Ascending aorta (tissue), 2 donors: ENCODE data around the gene TSPAN17. TPM values are rescaled to one million over a fixed set of nuclear protein-coding genes. Genes with fewer than 3 reads are reported as not detected.

Experiments
- DNase-seq, 2 donors: peaks; one replicate each; pipeline ENCODE4 v3.0.0-alpha.2; 2019; ENCODE audit warnings: low spot score in 2 of 2
- H3K27ac ChIP-seq, 2 donors: fragments of 200-600 bp; sonication (generic); one replicate each; pipeline ENCODE4 v1.5.1; 2016 to 2017; ENCODE audit warnings: mild to moderate bottlenecking in 1 of 2
- H3K27me3 ChIP-seq: fragments of 200-600 bp; sonication (generic); one replicate; pipeline ENCODE4 v1.5.1; 2017
- H3K36me3 ChIP-seq, 2 donors: fragments of 200-600 bp; sonication (generic); one replicate each; pipeline ENCODE4 v1.5.1; 2016
- H3K4me1 ChIP-seq, 2 donors: fragments of 200-600 bp; sonication (generic); one replicate each; pipeline ENCODE4 v1.5.1; 2016 to 2017; ENCODE audit warnings: mild to moderate bottlenecking in 1 of 2
- H3K4me3 ChIP-seq, 2 donors: fragments of 200-600 bp; sonication (generic); one replicate each; pipeline ENCODE4 v1.5.1; 2016 to 2017; ENCODE audit warnings: mild to moderate bottlenecking in 1 of 2
- H3K9me3 ChIP-seq, 2 donors: fragments of 200-600 bp; sonication (generic); one replicate each; pipeline ENCODE4 v1.5.1; 2016
- CTCF ChIP-seq, 3 experiments: fragments of 200-600 bp in 2 of 3; fragments of 450-650 bp in 1 of 3; sonication (generic) in 2 of 3; IDR thresholded peaks; one replicate each; pipeline ENCODE4 v1.5.1; 2016 to 2019; ENCODE audit warnings: antibody characterized with exemption in 3 of 3, mild to moderate bottlenecking in 1 of 3, moderate library complexity in 1 of 3
- intact Hi-C: fragments of 100-400 bp; cut with DNase I; formaldehyde crosslinking; loops from one replicate; pipeline ENCODE4 v1.15.1; 2023
- total RNA-seq: library from RNA; depleted of rRNA; stranded (reverse); fragments of >200 nt; gene quantifications from one replicate; pipeline ENCODE4 v1.1.0, GENCODE V29; 2016

Gene TSPAN17
- total RNA-seq, 1 donor from 2014 or later: 32.7 TPM

DNA sequence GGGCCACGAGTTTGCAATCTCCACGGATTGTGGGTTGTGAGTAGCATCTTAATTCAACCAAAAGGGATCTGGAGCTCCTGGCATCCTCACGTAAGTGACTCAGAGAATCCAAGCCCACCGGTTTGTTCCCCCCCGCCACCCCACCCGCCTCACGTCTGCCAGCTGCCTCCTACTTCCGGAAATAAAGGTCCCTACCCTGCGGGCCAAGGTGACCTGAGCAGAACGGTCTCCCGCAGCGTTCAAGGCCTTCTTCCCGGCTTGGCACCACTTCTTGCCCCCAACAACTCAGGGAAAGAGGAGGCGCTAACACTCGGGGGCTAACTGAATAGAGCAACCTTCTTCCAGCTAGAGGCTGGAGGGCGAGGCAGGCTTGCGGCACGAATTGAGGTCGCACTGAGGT lies 28.5 kb upstream of the TSPAN17 start:
- intact Hi-C loops: no loop called here
- no peak for TF ChIP-seq CTCF (IDR thresholded peaks at IDR 0.05)
- Histone ChIP-seq H3K9me3 (no peaks in the 10 kb centered on the region), H3K4me1 (peaks cover 0 to 5% of the 10 kb centered on the region in 2 donors), H3K36me3 (no peaks in the 10 kb centered on the region), H3K27me3 (peaks cover 24% of the 10 kb centered on the region), H3K27ac (no peak overlapping the region), H3K4me3 (peak overlapping the region in 1 of 2 donors; percentile 16)
- DNase-seq: no peak

- H3K27me3 ChIP-seq: peaks cover 24% of the 10 kb centered on the region
- H3K9me3 ChIP-seq: no peaks in the 10 kb centered on the region
- no peak for TF ChIP-seq CTCF (IDR thresholded peaks at IDR 0.05)
- H3K4me1 ChIP-seq: peaks cover 0 to 5% of the 10 kb centered on the region in 2 donors
- no peak for DNase-seq
- no peak overlapping the region for H3K27ac ChIP-seq
- H3K36me3 ChIP-seq: no peaks in the 10 kb centered on the region
- H3K4me3 ChIP-seq: peak overlapping the region in 1 of 2 donors; percentile 16
- intact Hi-C loops: no loop called here
These were observed 28.1 kb upstream of the TSPAN17 start for GRCh38 chr5:176619203-176619568.

- H3K27me3 ChIP-seq: peaks cover 24% of the 10 kb centered on the region
- TF ChIP-seq CTCF (IDR thresholded peaks at IDR 0.05): no peak
- no peak overlapping the region for H3K27ac ChIP-seq
- intact Hi-C loops: no loop called here
- no peak overlapping the region for H3K4me3 ChIP-seq
- H3K36me3 ChIP-seq: no peaks in the 10 kb centered on the region
- DNase-seq: no peak
- peaks cover 0 to 5% of the 10 kb centered on the region in 2 donors for H3K4me1 ChIP-seq
- H3K9me3 ChIP-seq: no peaks in the 10 kb centered on the region
These were observed 27.5 kb upstream of the TSPAN17 start for GRCh38 chr5:176619569-176620332.

DNA sequence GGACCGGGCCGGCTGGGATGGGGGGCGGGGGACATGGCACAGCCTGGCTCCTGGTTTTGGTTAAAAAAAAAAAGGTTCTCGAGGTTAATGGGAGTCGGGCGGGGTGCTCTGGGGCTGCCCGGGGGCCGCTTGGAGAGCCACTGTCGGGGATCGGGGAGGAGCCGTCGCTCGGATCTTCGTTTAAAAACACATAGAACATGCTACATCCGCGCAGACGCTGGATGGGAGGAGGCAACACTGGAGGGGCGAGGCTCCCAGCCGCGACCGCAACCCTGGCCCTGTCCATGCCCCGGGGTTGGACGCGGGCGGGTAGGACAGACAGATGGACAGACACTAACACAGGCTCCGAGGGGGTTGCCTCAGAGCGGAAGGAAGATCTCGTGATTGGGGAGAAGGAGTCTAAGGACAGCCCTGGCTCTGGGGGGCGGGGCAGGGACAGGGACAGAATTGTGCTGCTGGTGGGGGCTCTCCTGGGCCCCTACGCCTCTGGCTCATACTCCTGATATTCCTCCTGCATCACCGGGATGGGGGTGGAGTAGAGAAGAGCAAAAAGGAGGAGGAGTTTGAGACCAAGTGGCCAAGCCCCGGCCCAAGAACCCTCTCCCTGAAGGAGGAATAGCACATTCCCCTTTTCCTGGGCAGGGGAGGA lies 26.8 kb upstream of the TSPAN17 start:
- Histone ChIP-seq H3K27me3 (peaks cover 24% of the 10 kb centered on the region), H3K4me3 (no peak overlapping the region), H3K36me3 (no peaks in the 10 kb centered on the region), H3K9me3 (no peaks in the 10 kb centered on the region), H3K27ac (no peak overlapping the region), H3K4me1 (peaks cover 0 to 5% of the 10 kb centered on the region in 2 donors)
- DNase-seq: no peak
- TF ChIP-seq CTCF (IDR thresholded peaks at IDR 0.05): no peak
- intact Hi-C loops: no loop called here

- Histone ChIP-seq H3K9me3 (no peaks in the 10 kb centered on the region), H3K36me3 (no peaks in the 10 kb centered on the region), H3K27ac (no peak overlapping the region), H3K4me1 (peaks cover 0 to 5% of the 10 kb centered on the region in 2 donors), H3K27me3 (peaks cover 24% of the 10 kb centered on the region), H3K4me3 (no peak overlapping the region)
- no peak for TF ChIP-seq CTCF (IDR thresholded peaks at IDR 0.05)
- no peak for DNase-seq
- intact Hi-C loops: no loop called here
These were observed 25.6 kb upstream of the TSPAN17 start for GRCh38 chr5:176621661-176622079.
